Transverse colon (tissue), 4 donors: ENCODE results near the gene SHROOM3. TPM values are rescaled to one million over a fixed set of nuclear protein-coding genes. Genes with fewer than 3 reads are reported as not detected.

Experiments
- DNase-seq: peaks from one replicate; pipeline ENCODE4 v3.0.0-alpha.2; 2019
- H3K27ac ChIP-seq, 4 donors: fragments of 200-600 bp; sonication (generic); 2 replicates each; pipeline ENCODE4 v1.5.1; 2016 to 2018; ENCODE audit warnings: inconsistent platforms in 4 of 4
- H3K27me3 ChIP-seq: fragments of 200-600 bp; sonication (generic); 2 replicates; pipeline ENCODE4 v1.5.1; 2017; ENCODE audit warnings: inconsistent platforms
- H3K36me3 ChIP-seq, 4 donors: fragments of 200-600 bp; sonication (generic); 2 replicates each; pipeline ENCODE4 v1.5.1; 2017 to 2019; ENCODE audit warnings: inconsistent platforms in 4 of 4
- H3K4me1 ChIP-seq, 4 donors: fragments of 200-600 bp; sonication (generic); 2 replicates each; pipeline ENCODE4 v1.5.1; 2017 to 2020; ENCODE audit warnings: inconsistent platforms in 4 of 4
- H3K4me3 ChIP-seq, 4 donors: fragments of 200-600 bp; sonication (generic); 1 replicate in 1 of 4; 2 replicates in 3 of 4; pipeline versions ENCODE4 v1.5.1 to v1.6.1; 2017 to 2019; ENCODE audit warnings: inconsistent platforms in 4 of 4
- H3K9me3 ChIP-seq, 2 donors: fragments of 200-600 bp; sonication (generic); 2 replicates each; pipeline ENCODE4 v1.5.1; 2017 to 2019; ENCODE audit warnings: inconsistent platforms in 2 of 2
- EP300 ChIP-seq: sonication (generic); formaldehyde crosslinking; IDR thresholded peaks from one replicate; pipeline ENCODE4 v1.6.1; 2017; ENCODE audit warnings: antibody characterized with exemption, low read depth
- POLR2A ChIP-seq: fragments of 450-650 bp; IDR thresholded peaks from one replicate; pipeline ENCODE4 v1.6.1; 2016; ENCODE audit warnings: antibody characterized with exemption, mild to moderate bottlenecking, moderate library complexity
- POLR2AphosphoS5 ChIP-seq, 3 donors: sonication (generic); formaldehyde crosslinking; IDR thresholded peaks; one replicate each; pipeline ENCODE4 v1.6.1; 2016; ENCODE audit warnings: antibody characterized with exemption in 3 of 3
- WGBS, 2 donors: methylation state at CpG; one replicate each; pipeline ENCODE4 v1.1.5; 2018; ENCODE audit warnings: low coverage in 1 of 2; 5-methylcytosine and 5-hydroxymethylcytosine counted together
- in situ Hi-C, 4 donors: fragments of 200-750 bp; cut with MboI; loops; one replicate each; pipeline versions ENCODE4 v1.15.0 to v1.15.1; 2017; ENCODE audit warnings: low sequenced_read_pairs in 3 of 4, low pct_ligation_motif_present in 1 of 4, low pct_unique_long_range_greater_than_20kb in 1 of 4
- intact Hi-C: fragments of 100-400 bp; cut with DNase I; formaldehyde crosslinking; loops from one replicate; pipeline ENCODE4 v1.15.1; 2023; ENCODE audit warnings: low total_unique reads
- total RNA-seq, 4 donors: library from RNA; depleted of rRNA; stranded (reverse); fragments of >200 nt; gene quantifications; one replicate each; pipeline ENCODE4 v1.1.0, GENCODE V29; 2016
- TF ChIP-seq, protein P1 (sequence below), 5 experiments: fragments of 200-600 bp in 3 of 5; fragments of 450-650 bp in 2 of 5; sonication (generic) in 3 of 5; IDR thresholded peaks; 1 replicate in 2 of 5; 2 replicates in 3 of 5; pipeline ENCODE4 v1.5.1; 2016 to 2017; ENCODE audit warnings: antibody characterized with exemption in 5 of 5, inconsistent platforms in 3 of 5, mild to moderate bottlenecking in 2 of 5, moderate library complexity in 1 of 5

SHROOM3 gene
- total RNA-seq, 4 donors from 2014 or later: 182 to 456 (median 437) TPM

- Histone ChIP-seq H3K27me3 (no peaks in the 10 kb centered on the region), H3K27ac (no peak overlapping the region), H3K4me1 (peaks cover 0 to 2% (median 0%) of the 10 kb centered on the region in 4 donors), H3K4me3 (no peak overlapping the region), H3K36me3 (no peaks in the 10 kb centered on the region), H3K9me3 (no peaks in the 10 kb centered on the region)
- WGBS, 2 donors: 90 to 95% methylated on average over 2 of the region's 2 CpGs
- intact Hi-C loops (no loop called here), in situ Hi-C loops (no loop called here)
- DNase-seq: no peak
- TF ChIP-seq EP300 (no peak), POLR2A (no peak), POLR2AphosphoS5 (IDR thresholded peaks at IDR 0.05) (no peak)
- TF ChIP-seq, protein P1, sequence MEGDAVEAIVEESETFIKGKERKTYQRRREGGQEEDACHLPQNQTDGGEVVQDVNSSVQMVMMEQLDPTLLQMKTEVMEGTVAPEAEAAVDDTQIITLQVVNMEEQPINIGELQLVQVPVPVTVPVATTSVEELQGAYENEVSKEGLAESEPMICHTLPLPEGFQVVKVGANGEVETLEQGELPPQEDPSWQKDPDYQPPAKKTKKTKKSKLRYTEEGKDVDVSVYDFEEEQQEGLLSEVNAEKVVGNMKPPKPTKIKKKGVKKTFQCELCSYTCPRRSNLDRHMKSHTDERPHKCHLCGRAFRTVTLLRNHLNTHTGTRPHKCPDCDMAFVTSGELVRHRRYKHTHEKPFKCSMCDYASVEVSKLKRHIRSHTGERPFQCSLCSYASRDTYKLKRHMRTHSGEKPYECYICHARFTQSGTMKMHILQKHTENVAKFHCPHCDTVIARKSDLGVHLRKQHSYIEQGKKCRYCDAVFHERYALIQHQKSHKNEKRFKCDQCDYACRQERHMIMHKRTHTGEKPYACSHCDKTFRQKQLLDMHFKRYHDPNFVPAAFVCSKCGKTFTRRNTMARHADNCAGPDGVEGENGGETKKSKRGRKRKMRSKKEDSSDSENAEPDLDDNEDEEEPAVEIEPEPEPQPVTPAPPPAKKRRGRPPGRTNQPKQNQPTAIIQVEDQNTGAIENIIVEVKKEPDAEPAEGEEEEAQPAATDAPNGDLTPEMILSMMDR (IDR thresholded peaks at IDR 0.05): no peak
Measured at GRCh38 chr4:76540486-76540885, 105.5 kb downstream of the SHROOM3 start.

DNA sequence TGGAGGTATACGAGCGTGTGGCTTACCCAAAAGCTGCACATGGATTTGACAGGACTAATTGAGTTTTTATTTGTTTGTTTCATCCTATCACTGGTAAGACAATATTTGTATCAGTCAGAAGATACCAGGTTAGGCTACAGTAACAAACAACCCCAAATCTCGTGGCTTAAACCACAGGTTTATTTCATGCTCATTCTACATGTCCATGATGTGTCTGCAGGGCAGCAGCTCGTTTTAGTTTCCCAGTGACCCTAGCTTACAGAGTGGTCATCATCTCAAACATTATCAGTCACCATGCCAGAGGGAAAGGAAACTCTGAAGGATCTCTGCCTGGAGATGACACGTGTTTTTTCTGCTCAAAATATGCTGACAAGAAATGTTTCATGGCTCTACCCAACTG, 108.3 kb downstream of the SHROOM3 start:
- 75 to 79% methylated on average over 5 of the region's 5 CpGs for WGBS, 2 donors

DNA sequence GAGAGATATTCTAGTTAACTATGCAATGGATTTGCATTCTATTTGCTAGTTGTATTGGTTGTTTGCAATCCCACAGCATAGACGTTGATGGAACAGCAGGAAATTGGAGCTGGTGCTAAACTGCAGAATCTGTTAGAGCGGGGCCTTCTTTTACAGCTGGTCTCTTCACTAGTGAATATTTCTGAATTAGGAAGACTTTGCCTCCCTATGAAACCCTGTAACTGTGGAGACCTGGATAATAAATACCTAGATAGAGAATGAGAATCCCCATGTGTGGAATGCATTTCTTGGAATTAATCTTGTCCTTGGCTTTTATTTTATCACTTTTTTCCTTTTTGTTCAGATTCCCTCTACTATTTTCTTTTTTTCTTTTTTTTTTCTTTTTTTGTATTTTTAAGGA, 109.7 kb downstream of the SHROOM3 start:
- Histone ChIP-seq H3K4me3 (no peak overlapping the region), H3K27me3 (no peaks in the 10 kb centered on the region), H3K4me1 (peaks cover 0 to 10% (median 0%) of the 10 kb centered on the region in 4 donors), H3K27ac (no peak overlapping the region), H3K36me3 (no peaks in the 10 kb centered on the region), H3K9me3 (no peaks in the 10 kb centered on the region)
- intact Hi-C loops (no loop called here), in situ Hi-C loops (no loop called here)
- 70 to 83% methylated on average over 2 of the region's 2 CpGs for WGBS, 2 donors
- no peak for DNase-seq
- TF ChIP-seq POLR2AphosphoS5 (IDR thresholded peaks at IDR 0.05) (no peak), POLR2A (no peak), EP300 (no peak)
- TF ChIP-seq, protein P1 (IDR thresholded peaks at IDR 0.05): no peak

More for the DNA sequence above, 108.3 kb downstream of the SHROOM3 start:
- Histone ChIP-seq H3K9me3 (no peaks in the 10 kb centered on the region), H3K4me1 (peaks cover 0 to 10% (median 0%) of the 10 kb centered on the region in 4 donors), H3K27me3 (no peaks in the 10 kb centered on the region), H3K27ac (no peak overlapping the region), H3K4me3 (no peak overlapping the region), H3K36me3 (no peaks in the 10 kb centered on the region)
- in situ Hi-C loops: no loop called here
- intact Hi-C loops: no loop called here
- no peak for TF ChIP-seq POLR2A
- no peak for TF ChIP-seq EP300
- TF ChIP-seq POLR2AphosphoS5 (IDR thresholded peaks at IDR 0.05): no peak
- TF ChIP-seq, protein P1 (IDR thresholded peaks at IDR 0.05): no peak
- DNase-seq: no peak

DNA sequence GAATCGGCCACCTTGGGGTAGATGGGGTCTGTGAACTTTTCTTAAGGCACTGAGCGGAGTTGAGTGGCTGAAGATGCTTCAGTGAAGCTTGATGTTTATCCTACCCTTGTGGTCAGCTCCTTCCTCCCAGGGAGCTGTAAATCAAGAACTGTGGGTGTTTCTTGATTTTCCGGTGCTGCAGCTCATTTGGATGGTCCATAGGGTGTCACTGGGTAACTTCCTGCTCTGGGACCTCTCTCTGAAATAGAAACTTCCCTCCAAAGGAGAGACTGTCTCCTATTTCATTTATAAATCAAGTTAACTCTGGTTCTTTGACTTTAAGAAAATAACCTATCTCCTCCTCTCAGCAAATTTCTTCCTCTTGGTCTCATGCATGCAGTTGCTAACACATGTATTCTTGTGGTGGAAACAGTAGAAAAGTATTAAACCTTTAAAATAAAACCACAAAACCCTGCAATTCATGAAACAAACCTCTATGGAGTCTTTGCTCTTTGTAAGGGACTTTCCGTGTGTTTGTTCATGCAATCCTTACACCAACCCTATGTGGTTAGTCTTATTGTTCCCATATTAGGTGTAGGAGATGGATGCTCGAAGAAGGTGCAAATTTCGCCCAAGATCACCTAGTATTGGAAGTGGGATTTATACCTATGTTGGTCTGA, 110.3 kb downstream of the SHROOM3 start:
- H3K4me1 ChIP-seq: peaks cover 0 to 10% (median 0%) of the 10 kb centered on the region in 4 donors
- no peak overlapping the region for H3K27ac ChIP-seq
- intact Hi-C loops: no loop called here
- WGBS, 2 donors: 66% methylated on average over 6 of the region's 6 CpGs
- DNase-seq: no peak
- H3K36me3 ChIP-seq: no peaks in the 10 kb centered on the region
- H3K4me3 ChIP-seq: no peak overlapping the region
- no peaks in the 10 kb centered on the region for H3K27me3 ChIP-seq
- in situ Hi-C loops: no loop called here
- TF ChIP-seq, protein P1 (IDR thresholded peaks at IDR 0.05): no peak
- TF ChIP-seq POLR2A (no peak), EP300 (no peak), POLR2AphosphoS5 (IDR thresholded peaks at IDR 0.05) (no peak)
- no peaks in the 10 kb centered on the region for H3K9me3 ChIP-seq
